ENCODE data around the gene HOXD9. TPM values are rescaled to one million over a fixed set of nuclear protein-coding genes. Genes with fewer than 3 reads are reported as not detected.
A peak's percentile ranks its signal among the peaks of the same experiment; 100 is the strongest.

Gene HOXD9
- total RNA-seq, 2 donors from 2014 or later = 0.13 to 0.27 TPM

DNA sequence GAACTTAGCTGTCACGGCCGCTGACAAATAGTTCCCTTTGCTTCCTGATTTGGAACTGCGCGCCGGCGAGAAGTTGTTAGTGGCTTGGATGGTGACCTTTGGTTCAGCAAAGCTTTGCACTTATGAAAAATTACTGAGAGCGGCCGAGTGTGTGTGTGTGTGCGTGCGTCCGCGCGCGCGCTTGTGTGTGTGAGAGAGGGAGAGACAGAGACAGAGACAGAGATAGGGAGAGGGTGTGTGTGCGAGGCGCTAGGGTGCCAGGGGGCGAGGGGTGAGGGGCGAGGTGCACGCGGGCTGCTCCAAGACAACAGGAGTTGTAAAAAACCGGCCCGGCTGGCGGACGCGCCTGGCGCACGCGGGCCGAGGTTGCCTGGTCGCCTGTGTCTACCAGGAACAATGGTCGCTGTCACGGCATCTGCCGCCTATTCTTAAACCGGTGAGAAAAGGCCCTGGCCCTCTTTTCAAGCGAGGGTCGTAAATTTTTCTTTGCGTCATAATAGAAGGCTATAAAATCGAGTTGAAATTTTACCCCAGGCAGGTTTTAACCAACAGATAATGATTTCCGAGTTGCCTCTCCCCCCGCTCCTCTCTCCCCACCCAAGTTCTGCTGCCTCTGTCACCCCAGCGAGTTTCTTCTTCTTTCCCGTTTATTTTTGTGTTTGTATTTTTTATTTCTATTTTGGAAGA is 35.1 kb downstream of the HOXD9 start:
- ATAC-seq (no peak), DNase-seq (no peak)
- intact Hi-C loops (cut with DNase I) = no loop called here

DNA sequence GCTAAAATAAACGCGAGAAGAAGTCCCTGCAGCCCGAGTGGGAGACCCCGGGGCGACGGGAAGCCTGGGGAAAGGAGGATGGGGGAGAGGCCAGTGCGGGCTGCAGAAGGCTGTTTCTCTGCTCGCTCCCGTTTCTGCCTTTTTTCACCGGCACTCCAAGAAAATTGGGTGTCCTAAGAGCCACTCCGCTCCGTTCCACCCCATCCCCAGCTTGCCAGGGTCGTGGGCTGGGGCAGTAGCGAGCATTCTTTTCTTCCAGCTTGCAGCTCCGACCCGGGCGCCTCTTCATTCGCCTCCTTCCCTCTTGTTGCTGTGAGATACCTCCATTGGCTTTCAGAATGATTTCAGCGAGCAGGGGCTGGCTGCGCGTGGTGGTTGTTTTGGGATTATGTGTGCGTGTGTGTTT is 35.7 kb downstream of the HOXD9 start:
- intact Hi-C loops (cut with DNase I) = no loop called here
- ATAC-seq = no peak
- no peak for DNase-seq

DNA sequence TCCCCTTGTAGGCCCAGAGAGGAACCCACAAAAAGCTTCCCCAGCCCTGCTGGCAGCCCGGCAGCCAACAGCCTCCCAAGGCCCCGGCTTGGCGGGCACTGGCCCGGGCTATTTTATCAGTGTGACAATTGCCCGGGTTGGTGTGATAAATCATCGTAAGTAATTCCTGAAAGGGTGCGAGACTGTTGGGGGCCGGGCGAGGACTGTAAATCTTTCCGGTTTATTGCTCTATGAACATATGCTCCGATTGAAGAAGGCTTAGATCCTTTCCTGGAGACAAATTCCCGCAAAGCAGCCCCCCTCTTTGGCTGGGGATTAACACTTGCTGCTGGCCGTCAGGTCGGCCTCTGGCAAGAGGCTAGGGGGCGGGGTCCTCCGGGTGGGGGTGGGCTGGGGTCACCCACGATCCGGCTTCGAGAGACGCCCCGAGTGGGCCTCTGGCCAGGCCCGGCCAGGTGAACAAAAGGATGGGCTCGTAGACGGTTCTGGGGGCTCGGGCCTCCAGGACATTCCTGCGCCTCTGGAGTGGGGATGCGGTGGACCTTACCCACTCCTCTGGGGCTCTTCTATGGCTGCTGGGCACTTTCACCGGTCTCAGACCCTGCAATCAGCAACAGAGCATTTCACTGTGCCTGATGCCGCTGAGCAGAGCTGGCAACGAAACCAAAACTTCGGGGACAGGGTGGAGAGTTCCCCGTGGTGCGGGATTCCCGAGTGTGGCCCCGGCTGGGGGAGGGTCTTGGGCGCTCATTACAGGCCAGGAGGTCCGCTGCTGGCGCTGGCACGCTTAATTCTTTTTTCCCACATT is 36.5 kb downstream of the HOXD9 start:
- ATAC-seq (no peak), DNase-seq (no peak)
- intact Hi-C loops (cut with DNase I) = no loop called here

DNA sequence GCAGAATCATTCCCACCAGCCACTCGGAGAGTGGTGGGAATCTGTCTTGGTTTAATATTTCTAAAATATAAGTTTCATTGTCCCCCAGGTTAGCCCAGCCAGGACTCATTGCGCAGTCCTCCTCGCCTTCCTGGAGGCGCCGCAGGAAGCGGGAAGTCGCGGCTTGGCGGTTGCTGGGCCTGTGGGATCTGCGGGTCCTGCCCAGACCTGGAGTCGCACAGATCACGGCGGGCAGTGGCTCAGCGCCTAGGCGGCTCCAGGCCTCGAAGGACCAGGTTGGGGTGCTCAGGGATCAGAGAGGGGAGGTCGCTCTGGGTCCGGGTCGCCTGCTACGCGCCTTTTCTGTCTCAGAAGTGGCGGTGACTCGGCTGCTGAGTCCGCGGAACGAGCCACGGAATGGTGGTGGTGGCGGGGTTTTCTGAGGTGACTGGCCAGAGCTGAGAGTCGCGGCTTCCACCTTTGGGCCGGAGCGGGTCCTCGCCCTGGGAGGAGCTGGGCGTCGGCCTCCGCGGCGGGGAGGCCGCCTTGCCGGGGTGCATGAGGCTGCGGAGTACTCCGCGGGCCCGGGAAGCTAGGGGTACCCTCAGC is 37.2 kb downstream of the HOXD9 start:
- no peak for ATAC-seq
- no peak for DNase-seq
- intact Hi-C loops (cut with DNase I) = no loop called here

DNA sequence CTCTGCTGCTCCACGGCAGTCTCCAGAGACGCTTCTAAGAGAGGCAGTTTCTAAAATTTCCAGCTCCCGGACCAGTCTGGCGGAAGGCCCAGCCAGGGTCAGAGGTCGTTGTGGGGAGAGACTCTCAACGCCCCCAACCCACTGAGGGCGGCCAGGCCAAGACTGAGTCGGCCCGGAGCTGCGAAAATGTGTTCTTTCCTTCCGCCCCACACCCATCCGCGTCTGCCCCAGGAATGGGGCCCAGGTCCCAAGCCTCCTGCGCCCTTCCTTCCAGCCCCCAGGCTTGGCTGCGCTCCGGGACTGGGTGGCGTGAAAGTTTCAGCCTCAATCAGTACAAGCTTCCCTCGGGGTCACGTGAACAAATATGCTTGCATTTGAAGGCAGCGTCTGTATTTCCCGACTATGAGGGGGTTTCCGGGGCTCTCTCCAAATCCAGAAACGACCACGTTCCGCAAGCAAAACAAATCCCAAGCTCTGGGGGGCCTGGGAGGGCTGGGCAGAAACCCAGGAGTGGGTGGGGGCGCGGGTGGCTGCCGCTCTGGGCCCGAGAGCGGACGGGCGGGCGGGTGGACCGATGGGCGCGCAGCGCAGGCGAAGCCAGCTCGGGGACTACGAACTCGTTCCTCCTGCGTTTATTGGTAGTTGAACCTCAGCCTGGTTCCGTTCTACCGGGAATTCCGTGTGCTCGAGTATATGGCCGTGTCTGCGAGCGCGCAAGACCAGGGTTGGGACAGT is 37.9 kb downstream of the HOXD9 start:
- DNase-seq (no peak), ATAC-seq (peak in 1 of 2 donors; percentile 21)
- intact Hi-C loops (cut with DNase I) = no loop called here

DNA sequence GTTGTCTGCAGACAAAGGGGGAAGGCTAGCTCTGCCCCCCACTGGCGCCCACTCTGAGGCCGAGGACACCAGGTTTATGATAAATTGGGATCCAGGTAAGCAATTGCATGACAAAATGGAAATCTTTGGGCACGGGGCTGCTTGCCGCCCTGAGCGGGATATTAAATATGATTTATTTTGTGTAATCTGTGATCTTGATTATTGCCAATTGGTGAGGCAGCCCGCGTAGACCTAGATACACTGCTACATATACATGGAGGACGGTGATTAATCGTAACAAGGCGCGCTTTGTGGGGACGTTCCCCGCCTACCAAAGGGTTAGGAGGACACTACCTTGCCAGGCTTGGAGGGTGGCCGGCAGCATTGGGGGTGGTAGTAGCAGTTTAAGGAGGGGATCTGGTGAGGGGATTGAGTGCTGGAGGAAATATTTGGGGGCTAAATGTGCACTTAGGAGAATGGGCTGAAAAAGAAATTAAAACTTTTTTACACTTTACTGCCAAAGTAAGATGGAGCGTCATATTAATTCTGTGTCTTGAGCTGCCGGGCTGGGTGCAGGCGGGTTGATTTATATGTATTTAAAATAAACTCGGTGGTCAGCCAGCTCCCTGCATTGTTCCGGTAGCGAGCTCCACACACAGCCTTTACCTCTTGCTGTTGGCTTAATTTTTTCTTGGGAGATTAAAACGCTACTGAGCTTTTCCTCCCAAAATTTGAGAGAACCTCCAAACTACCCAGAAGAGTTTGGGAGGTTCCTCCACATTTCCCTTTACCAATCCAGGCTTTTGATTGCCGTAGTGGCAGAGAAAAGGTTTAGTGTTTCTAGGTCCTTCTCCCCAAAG is 38.7 kb downstream of the HOXD9 start:
- DNase-seq (no peak), ATAC-seq (no peak)
- intact Hi-C loops (cut with DNase I) = no loop called here

DNA sequence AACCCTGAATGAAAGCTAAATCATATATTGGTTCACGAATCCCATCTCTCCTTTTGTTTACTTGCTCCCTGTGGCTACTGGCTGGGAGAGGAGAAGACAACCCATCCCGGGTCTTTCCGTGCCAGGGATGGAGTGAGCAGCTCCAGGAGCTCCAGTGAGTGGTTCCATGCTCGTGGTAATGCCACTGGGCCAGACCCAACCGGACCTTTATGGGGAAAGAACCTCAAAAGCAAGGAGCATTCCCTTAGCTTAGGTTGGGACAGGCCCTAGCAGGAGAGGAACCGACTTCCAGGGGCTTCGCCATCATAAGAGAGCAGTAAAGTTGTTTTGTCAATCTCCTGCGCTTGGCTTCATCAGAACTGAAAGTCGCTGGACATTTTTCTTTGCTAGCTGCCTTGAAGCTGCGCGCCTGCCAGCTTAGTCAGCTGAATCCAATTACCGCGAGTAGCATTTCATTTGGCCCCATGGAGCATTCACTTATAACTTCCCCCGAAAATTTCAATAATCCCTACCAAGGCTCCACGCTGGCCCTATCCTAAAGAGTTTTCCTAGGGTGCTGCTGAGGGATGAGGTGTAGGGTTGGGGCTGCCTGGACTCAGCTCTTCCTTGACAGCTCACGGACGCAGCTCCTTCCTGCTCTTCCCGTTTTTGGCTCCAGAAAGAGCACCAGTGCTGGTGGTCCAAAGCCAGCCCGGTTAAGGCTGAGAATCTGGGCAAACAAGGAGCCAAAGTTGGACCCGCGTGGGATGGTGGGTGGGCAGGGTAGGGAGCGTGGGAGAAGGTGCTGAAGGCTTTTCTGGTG is 39.5 kb downstream of the HOXD9 start:
- DNase-seq = no peak
- intact Hi-C loops (cut with DNase I) = no loop called here
- peak in 1 of 2 donors; percentile 25 for ATAC-seq

DNA sequence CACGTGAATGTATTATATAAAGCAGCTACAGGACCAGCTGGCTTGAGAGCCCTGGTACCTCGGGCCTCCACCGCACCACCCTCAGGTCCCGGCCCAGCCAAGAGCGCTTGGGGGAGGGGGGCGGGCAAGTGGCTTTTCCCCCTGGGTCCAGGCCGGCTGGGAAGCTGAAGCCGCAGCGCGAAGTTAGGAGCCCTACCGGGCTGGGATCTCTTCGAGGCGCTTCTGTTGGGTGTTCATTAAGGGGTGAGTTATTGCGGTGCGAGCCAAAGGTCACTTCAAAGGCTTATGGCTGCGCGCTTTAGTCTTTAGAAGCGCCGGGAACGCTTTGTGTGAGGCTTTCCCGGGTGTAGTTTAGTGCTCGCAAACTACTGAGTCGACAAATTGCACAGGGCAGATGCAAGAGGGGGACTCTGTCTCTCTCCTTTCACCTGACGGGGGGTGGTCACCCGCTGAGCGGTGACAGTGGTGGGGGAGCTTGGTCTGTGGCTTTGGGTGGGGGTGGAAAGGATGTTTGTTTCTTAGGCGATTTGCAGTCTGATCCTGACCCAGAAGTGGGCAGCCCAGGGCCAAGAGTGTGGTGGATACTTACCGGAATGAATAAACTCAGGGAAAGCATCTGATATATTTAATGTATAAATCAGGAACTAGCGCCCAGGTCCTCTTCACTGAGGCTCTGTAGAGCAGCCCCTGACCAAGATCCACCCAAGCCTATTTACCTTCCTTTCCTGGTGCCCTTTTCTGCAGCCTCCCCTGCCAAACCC is 40.6 kb downstream of the HOXD9 start:
- intact Hi-C loops (cut with DNase I) = no loop called here
- DNase-seq (no peak), ATAC-seq (no peak)

DNA sequence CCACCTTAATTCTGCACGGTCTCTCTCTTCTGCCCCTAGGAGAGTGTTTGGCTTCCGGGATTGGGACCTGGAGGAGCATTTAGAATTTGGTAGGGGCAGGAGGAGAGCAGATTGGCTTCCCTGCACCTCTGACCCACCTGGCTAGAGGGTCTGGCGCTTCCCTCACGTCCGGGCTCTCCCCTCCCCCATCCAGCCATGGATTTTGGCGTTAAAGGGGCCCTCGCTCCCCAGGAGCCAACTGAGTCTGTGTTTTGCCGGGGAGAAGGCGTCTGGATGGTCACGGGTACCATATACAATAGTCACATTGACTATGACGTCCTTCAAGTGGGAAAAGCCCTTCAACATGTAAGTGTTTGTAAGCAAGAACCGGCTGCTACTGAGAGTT is 41.1 kb downstream of the HOXD9 start:
- no peak for DNase-seq
- intact Hi-C loops (cut with DNase I) = no loop called here
- no peak for ATAC-seq

DNA sequence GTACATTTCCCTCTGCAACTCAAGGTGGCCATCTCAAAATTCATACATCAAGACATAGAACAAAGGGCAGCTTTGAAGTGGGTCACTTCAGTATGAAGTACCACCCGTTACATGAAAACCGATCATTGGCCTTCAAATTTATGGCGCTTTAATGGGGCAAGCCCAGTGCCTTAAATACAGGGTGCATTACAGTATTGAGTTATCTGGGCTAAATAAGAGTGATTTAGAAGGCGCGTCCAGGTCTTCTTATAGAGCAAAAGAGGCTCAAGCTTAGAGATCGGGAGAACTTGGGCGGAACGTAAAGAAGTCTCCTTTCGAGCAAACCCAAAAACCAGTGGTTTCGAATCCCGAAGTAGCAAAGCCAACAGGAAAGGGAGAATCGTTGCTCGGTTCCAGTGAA is 41.7 kb downstream of the HOXD9 start:
- no peak for DNase-seq
- no peak for ATAC-seq
- intact Hi-C loops (cut with DNase I) = no loop called here

DNA sequence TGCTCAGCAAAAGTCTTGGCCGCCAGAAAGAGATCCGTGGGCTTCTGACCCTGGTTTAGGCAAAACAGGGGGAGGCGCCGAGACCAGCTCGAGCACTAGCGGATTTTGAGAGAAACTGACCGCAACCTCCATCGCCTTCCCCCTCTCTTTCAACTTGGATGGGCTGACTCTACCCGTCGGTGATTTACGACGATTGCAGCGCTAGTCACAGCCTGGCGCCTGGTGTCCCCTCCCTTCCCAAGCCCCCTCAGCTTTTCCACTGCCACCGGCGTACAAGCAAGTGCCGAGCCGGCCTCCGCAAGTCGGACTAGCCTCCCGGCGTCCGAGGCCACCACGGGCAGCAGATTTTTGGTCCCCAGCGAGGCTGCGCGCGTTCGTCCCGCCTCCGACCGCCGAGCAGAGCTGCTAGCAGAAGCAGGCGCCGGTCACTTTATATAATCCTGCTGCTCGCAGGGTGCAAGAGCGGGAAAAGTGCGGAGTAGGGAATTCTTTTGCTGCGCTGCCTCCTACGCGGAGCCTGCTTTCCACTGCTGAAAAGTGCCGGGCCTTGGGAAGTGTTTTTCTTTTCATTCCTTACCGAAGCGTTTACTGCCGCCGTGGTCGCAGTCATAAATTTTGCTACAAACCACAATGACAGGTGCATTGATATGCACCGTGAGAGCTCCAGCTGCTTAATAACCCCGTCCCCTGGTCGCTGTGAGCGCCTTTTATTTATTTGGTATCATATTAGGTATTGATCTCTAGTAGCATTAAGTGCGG is 42.3 kb downstream of the HOXD9 start:
- ATAC-seq (no peak), DNase-seq (no peak)
- intact Hi-C loops (cut with DNase I) = no loop called here

DNA sequence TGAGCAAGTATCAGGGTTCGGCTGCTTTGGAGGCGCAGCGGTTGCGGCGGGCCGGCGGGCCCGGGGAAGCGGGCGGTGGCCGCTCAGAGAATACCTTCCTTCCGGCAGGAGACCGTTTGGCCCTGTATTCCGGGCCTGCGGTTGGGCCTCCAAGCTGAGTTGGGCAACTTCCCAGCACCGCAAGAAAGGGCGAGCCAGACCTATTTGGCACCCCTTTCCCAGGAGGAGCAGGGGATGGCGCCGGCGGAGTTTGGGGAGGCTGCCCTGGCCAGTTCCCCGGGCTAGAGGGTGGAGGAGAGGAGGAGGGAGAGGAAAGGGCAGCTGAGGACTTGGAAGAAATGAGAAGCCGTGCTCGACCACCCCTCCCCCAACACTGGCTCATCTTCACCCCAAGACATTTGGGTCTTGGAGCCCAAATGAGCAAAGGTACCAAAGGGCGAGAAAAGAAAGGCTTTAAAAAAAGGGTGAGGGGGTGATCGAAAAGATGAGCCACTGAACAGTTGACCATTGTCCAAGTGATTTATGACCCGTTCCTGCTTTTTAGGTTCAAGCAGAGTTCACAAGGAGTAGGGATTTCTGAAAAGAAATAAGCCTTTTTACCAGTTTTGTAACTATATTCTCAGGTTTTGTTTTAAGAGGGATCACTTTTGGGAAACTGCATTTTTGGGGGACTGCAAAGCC is 43.0 kb downstream of the HOXD9 start:
- DNase-seq (no peak), ATAC-seq (no peak)
- intact Hi-C loops (cut with DNase I) = no loop called here

DNA sequence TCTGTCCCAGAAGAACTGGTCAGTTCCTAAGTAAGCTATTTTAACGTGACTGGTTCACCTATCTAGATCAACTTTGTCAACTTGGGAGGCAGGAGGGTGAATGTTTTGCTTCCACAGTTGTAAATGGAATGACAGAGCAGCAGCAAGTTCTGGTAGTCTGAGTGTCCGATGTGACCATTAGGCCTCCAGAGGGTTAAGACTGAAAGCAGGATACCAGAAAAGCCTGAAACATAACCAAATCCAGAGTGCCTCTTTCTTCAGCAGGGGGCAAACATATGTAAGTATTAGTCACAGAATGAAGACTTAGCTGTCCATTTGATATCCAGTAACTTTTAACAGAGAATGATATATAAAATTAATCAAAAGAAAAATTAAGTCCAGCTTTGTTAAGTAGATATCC is 43.8 kb downstream of the HOXD9 start:
- ATAC-seq (no peak), DNase-seq (no peak)
- intact Hi-C loops (cut with DNase I) = no loop called here

DNA sequence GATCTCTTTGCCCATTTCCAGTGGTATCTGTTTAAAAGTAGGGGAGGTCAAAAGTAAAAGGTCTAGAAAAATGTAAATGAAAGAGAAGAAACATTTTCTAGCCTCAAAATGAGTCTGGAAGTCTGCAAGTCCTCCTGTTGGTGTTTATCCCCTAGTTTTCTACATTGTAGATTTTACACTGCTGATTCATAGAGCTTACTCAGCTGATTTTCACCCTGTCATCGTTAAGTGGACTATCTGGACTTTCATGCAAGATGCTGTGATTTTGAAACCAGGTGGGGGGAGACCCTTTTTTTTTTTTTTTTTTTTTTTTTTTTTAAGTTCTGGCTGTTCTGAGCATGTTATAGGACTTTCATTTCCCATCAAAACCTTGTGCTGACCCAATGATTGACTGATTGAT is 44.9 kb downstream of the HOXD9 start:
- DNase-seq (no peak), ATAC-seq (no peak)
- intact Hi-C loops (cut with DNase I) = no loop called here

DNA sequence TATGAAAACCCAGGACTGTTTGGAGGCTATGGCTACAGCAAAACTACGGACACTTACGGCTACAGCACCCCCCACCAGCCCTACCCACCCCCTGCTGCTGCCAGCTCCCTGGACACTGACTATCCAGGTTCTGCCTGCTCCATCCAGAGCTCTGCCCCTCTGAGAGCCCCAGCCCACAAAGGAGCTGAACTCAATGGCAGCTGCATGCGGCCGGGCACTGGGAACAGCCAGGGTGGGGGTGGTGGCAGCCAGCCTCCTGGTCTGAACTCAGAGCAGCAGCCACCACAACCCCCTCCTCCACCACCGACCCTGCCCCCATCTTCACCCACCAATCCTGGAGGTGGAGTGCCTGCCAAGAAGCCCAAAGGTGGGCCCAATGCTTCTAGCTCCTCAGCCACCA is 46.7 kb downstream of the HOXD9 start:
- DNase-seq (no peak), ATAC-seq (no peak)
- intact Hi-C loops (cut with DNase I) = no loop called here

DNA sequence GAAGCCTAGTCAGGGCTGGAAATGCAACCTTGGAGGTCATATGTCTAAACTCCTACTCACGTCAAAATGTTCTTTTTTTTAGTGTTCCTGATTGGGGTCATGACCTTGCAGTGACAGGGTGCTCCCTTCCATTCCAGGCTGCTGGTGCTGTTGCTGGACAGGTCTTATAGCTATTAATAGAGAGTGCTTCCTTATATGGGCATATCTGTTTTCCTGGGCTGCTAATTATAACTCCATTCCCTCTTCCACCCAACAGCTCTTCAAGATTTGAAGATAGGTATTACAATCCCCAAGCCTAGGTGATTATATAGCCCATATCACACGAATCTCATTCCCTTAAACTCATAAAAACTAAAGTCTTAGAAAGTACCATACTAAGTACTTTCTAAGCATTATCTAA is 47.2 kb downstream of the HOXD9 start:
- intact Hi-C loops (cut with DNase I) = no loop called here
- no peak for ATAC-seq

More for the DNA sequence above, 47.2 kb downstream of the HOXD9 start:
- no peak for DNase-seq
